ENCODE measurements around the gene RGS10. TPM values are rescaled to one million over a fixed set of nuclear protein-coding genes. Genes with fewer than 3 reads are reported as not detected.
"Not testable (repeated sequence)": the region's sequence is repeated elsewhere in the genome, so short reads cannot be mapped to it uniquely, and the experiment has no call there.

RGS10 gene
- polyA plus RNA-seq, 4 donors, result 29.7 to 36.7 (median 32.3) TPM

GRCh38 chr10:119539359-119539825 is 3.1 kb downstream of the RGS10 start:
- DNase-seq (ENCODE audit: low read depth in 4 of 4, low spot score in 2 of 4), result no peak

GRCh38 chr10:119538632-119539358 is 3.7 kb downstream of the RGS10 start:
- DNase-seq (ENCODE audit: low read depth in 4 of 4, low spot score in 2 of 4), result no peak

GRCh38 chr10:119537953-119538630 is 4.4 kb downstream of the RGS10 start:
- DNase-seq (ENCODE audit: low read depth in 4 of 4, low spot score in 2 of 4), result no peak

- no peak for DNase-seq (ENCODE audit: low read depth in 4 of 4, low spot score in 2 of 4)
Observed at GRCh38 chr10:119536508-119537025, 6.0 kb downstream of the RGS10 start.

- DNase-seq (ENCODE audit: low read depth in 4 of 4, low spot score in 2 of 4), result no peak
Observed at GRCh38 chr10:119535837-119536507, 6.5 kb downstream of the RGS10 start.

GRCh38 chr10:119535305-119535704 is 7.2 kb downstream of the RGS10 start:
- no peak for DNase-seq (ENCODE audit: low read depth in 4 of 4, low spot score in 2 of 4)

- no peak for DNase-seq (ENCODE audit: low read depth in 4 of 4, low spot score in 2 of 4)
Observed at GRCh38 chr10:119533473-119533872, 9.0 kb downstream of the RGS10 start.

- DNase-seq (ENCODE audit: low read depth in 4 of 4, low spot score in 2 of 4), result not testable (repeated sequence)
Observed at GRCh38 chr10:119532791-119533190, 9.7 kb downstream of the RGS10 start.

GRCh38 chr10:119532251-119532650 is 10.3 kb downstream of the RGS10 start:
- not testable (repeated sequence) for DNase-seq (ENCODE audit: low read depth in 4 of 4, low spot score in 2 of 4)

GRCh38 chr10:119531067-119531466 is 11.5 kb downstream of the RGS10 start:
- no peak for DNase-seq (ENCODE audit: low read depth in 4 of 4, low spot score in 2 of 4)

GRCh38 chr10:119528663-119529237 is 13.8 kb downstream of the RGS10 start:
- DNase-seq (ENCODE audit: low read depth in 4 of 4, low spot score in 2 of 4), result not testable (repeated sequence)

GRCh38 chr10:119526621-119527592 is 15.6 kb downstream of the RGS10 start:
- DNase-seq (ENCODE audit: low read depth in 4 of 4, low spot score in 2 of 4), result no peak

- no peak for DNase-seq (ENCODE audit: low read depth in 4 of 4, low spot score in 2 of 4)
Observed at GRCh38 chr10:119526149-119526548, 16.4 kb downstream of the RGS10 start.

GRCh38 chr10:119525116-119525515 is 17.4 kb downstream of the RGS10 start:
- no peak for DNase-seq (ENCODE audit: low read depth in 4 of 4, low spot score in 2 of 4)

GRCh38 chr10:119524720-119525070 is 17.8 kb downstream of the RGS10 start:
- DNase-seq (ENCODE audit: low read depth in 4 of 4, low spot score in 2 of 4), result no peak

GRCh38 chr10:119523895-119524719 is 18.4 kb downstream of the RGS10 start:
- no peak for DNase-seq (ENCODE audit: low read depth in 4 of 4, low spot score in 2 of 4)

GRCh38 chr10:119522747-119523426 is 19.6 kb downstream of the RGS10 start:
- no peak for DNase-seq (ENCODE audit: low read depth in 4 of 4, low spot score in 2 of 4)

- no peak for DNase-seq (ENCODE audit: low read depth in 4 of 4, low spot score in 2 of 4)
Observed at GRCh38 chr10:119521443-119522204, 20.9 kb downstream of the RGS10 start.
